BE2C (cell line): Measurements from ENCODE around the gene CLPTM1.
A peak's percentile ranks its signal among the peaks of the same experiment; 100 is the strongest.

Experiments used
- DNase-seq: peaks from one replicate; pipeline ENCODE4 v3.0.0-alpha.2; 2020
- H3K27me3 ChIP-seq: fragments of 250-450 bp; sonication (Bioruptor Pico); 2 replicates; pipeline ENCODE4 v1.5.1; 2020; ENCODE audit warnings: mild to moderate bottlenecking
- H3K36me3 ChIP-seq: fragments of 250-450 bp; sonication (Bioruptor Pico); 2 replicates; pipeline ENCODE4 v1.5.1; 2020; ENCODE audit warnings: mild to moderate bottlenecking
- H3K4me1 ChIP-seq: fragments of 250-450 bp; sonication (Bioruptor Pico); 2 replicates; pipeline ENCODE4 v1.5.1; 2020
- H3K4me3 ChIP-seq: 2 replicates; pipeline ENCODE4 v1.5.1; 2011; ENCODE audit warnings: low read depth, low read length
- H3K9me3 ChIP-seq: fragments of 250-450 bp; sonication (Bioruptor Pico); 2 replicates; pipeline ENCODE4 v1.5.1; 2020
- CTCF ChIP-seq: IDR thresholded peaks from 2 replicates; pipeline ENCODE4 v1.5.1; 2012; ENCODE audit warnings: mild to moderate bottlenecking, low read depth, low read length

The CLPTM1 gene

GRCh38 chr19:45001087-45001739 lies 46.0 kb downstream of the CLPTM1 start, which contains the start of gene RELB:
RELB (plus strand) TSS chr19:45001464; CDS start chr19:45001580, 116 bp downstream.
- no peak for TF ChIP-seq CTCF
- no peaks in the 10 kb centered on the region for H3K36me3 ChIP-seq
- no peaks in the 10 kb centered on the region for H3K9me3 ChIP-seq
- H3K27me3 ChIP-seq = no peaks in the 10 kb centered on the region
- H3K4me3 ChIP-seq = peak within 1 kb of the TSS; percentile 59
- H3K4me1 ChIP-seq = 0 out of 2 replicates have a peak, but pooled peaks cover 3% of the 10 kb centered on the region
- DNase-seq = peak; percentile 96

GRCh38 chr19:45003485-45003884 lies 48.3 kb downstream of the CLPTM1 start:
- Histone ChIP-seq H3K4me3 (no peak overlapping the region), H3K36me3 (no peaks in the 10 kb centered on the region), H3K27me3 (no peaks in the 10 kb centered on the region), H3K4me1 (0 out of 2 replicates have a peak, but pooled peaks cover 3% of the 10 kb centered on the region), H3K9me3 (no peaks in the 10 kb centered on the region)
- no peak for DNase-seq
- no peak for TF ChIP-seq CTCF

- no peaks in the 10 kb centered on the region for H3K36me3 ChIP-seq
- no peak for DNase-seq
- no peaks in the 10 kb centered on the region for H3K9me3 ChIP-seq
- no peaks in the 10 kb centered on the region for H3K27me3 ChIP-seq
- no peak for TF ChIP-seq CTCF
- no peak overlapping the region for H3K4me3 ChIP-seq
- peaks cover 8% of the 10 kb centered on the region; the same call in 1 of the 2 replicates for H3K4me1 ChIP-seq
These were observed 50.6 kb downstream of the CLPTM1 start for GRCh38 chr19:45005787-45006186.

GRCh38 chr19:45008552-45008951 lies 53.4 kb downstream of the CLPTM1 start:
- Histone ChIP-seq H3K36me3 (no peaks in the 10 kb centered on the region), H3K4me3 (no peak overlapping the region), H3K27me3 (no peaks in the 10 kb centered on the region), H3K4me1 (peaks cover 5% of the 10 kb centered on the region; the same call in 1 of the 2 replicates), H3K9me3 (no peaks in the 10 kb centered on the region)
- TF ChIP-seq CTCF = no peak
- DNase-seq = no peak

- Histone ChIP-seq H3K4me3 (no peak overlapping the region), H3K4me1 (peaks cover 5% of the 10 kb centered on the region; the same call in 1 of the 2 replicates), H3K9me3 (no peaks in the 10 kb centered on the region), H3K36me3 (no peaks in the 10 kb centered on the region), H3K27me3 (no peaks in the 10 kb centered on the region)
- no peak for DNase-seq
- TF ChIP-seq CTCF = no peak
These were observed 54.6 kb downstream of the CLPTM1 start for GRCh38 chr19:45009625-45010255.

GRCh38 chr19:45010306-45010705 lies 55.1 kb downstream of the CLPTM1 start:
- no peak overlapping the region for H3K4me3 ChIP-seq
- no peaks in the 10 kb centered on the region for H3K27me3 ChIP-seq
- DNase-seq = peak; percentile 67
- peaks cover 5% of the 10 kb centered on the region; the same call in 1 of the 2 replicates for H3K4me1 ChIP-seq
- H3K36me3 ChIP-seq = no peaks in the 10 kb centered on the region
- TF ChIP-seq CTCF = no peak
- no peaks in the 10 kb centered on the region for H3K9me3 ChIP-seq
